HG02763 (cell line): ENCODE data around the gene CSRNP3.
A peak's percentile ranks its signal among the peaks of the same experiment; 100 is the strongest.

Experiments
- ATAC-seq: cut with Tn5 transposase; IDR thresholded peaks from one replicate; pipeline ENCODE4 v1.9.1; 2021; ENCODE audit warnings: mild to moderate bottlenecking, moderate library complexity; ENCODE audit not compliant: unreplicated experiment

The CSRNP3 gene

GRCh38 chr2:165536851-165537499 lies 67.5 kb downstream of the CSRNP3 start:
- no peak for ATAC-seq

GRCh38 chr2:165539985-165540384 lies 70.5 kb downstream of the CSRNP3 start:
- no peak for ATAC-seq

- ATAC-seq = peak; percentile 92
Observed at GRCh38 chr2:165544897-165545296, 75.4 kb downstream of the CSRNP3 start.

- no peak for ATAC-seq
Observed at GRCh38 chr2:165547900-165548299, 78.4 kb downstream of the CSRNP3 start.

GRCh38 chr2:165549619-165550018 lies 80.1 kb downstream of the CSRNP3 start:
- ATAC-seq = no peak

GRCh38 chr2:165558832-165559231 lies 89.3 kb downstream of the CSRNP3 start:
- ATAC-seq = no peak

GRCh38 chr2:165560377-165560988 lies 91.0 kb downstream of the CSRNP3 start:
- no peak for ATAC-seq

GRCh38 chr2:165561516-165561915 lies 92.0 kb downstream of the CSRNP3 start:
- no peak for ATAC-seq

- no peak for ATAC-seq
Observed at GRCh38 chr2:165562233-165562632, 92.7 kb downstream of the CSRNP3 start.

GRCh38 chr2:165563468-165564225 lies 94.1 kb downstream of the CSRNP3 start:
- ATAC-seq = no peak

- no peak for ATAC-seq
Observed at GRCh38 chr2:165566008-165566407, 96.5 kb downstream of the CSRNP3 start.

GRCh38 chr2:165567273-165567672 lies 97.8 kb downstream of the CSRNP3 start:
- no peak for ATAC-seq

GRCh38 chr2:165568361-165568760 lies 98.9 kb downstream of the CSRNP3 start:
- ATAC-seq = no peak

GRCh38 chr2:165571477-165571876 lies 102.0 kb downstream of the CSRNP3 start:
- no peak for ATAC-seq

GRCh38 chr2:165572151-165572550 lies 102.7 kb downstream of the CSRNP3 start:
- ATAC-seq = no peak

- no peak for ATAC-seq
Observed at GRCh38 chr2:165573534-165574461, 104.3 kb downstream of the CSRNP3 start.

- ATAC-seq = no peak
Observed at GRCh38 chr2:165575044-165575615, 105.6 kb downstream of the CSRNP3 start.

GRCh38 chr2:165576409-165577154 lies 107.1 kb downstream of the CSRNP3 start:
- no peak for ATAC-seq

GRCh38 chr2:165582409-165582808 lies 112.9 kb downstream of the CSRNP3 start:
- ATAC-seq = no peak
